Thyroid gland (tissue), 4 donors: Measurements from ENCODE around the gene SLC25A45. TPM values are rescaled to one million over a fixed set of nuclear protein-coding genes. Genes with fewer than 3 reads are reported as not detected.
A peak's percentile ranks its signal among the peaks of the same experiment; 100 is the strongest.

Source experiments
- DNase-seq, 2 donors: peaks; one replicate each; pipeline ENCODE4 v3.0.0-alpha.2; 2019
- H3K27ac ChIP-seq, 3 donors: fragments of 200-600 bp; sonication (generic); 1 replicate in 2 of 3; 2 replicates in 1 of 3; pipeline ENCODE4 v1.5.1; 2016 to 2019; ENCODE audit warnings: mild to moderate bottlenecking in 1 of 3, moderate library complexity in 1 of 3
- H3K27me3 ChIP-seq: fragments of 200-600 bp; sonication (generic); one replicate; pipeline ENCODE4 v1.5.1; 2019
- H3K36me3 ChIP-seq, 2 donors: fragments of 200-600 bp; sonication (generic); one replicate each; pipeline ENCODE4 v1.5.1; 2016 to 2019
- H3K4me1 ChIP-seq, 2 donors: fragments of 200-600 bp; sonication (generic); one replicate each; pipeline ENCODE4 v1.5.1; 2017 to 2019
- H3K4me3 ChIP-seq, 3 donors: fragments of 200-600 bp; sonication (generic); replicated peaks in 1 of 3; 1 replicate in 2 of 3; 2 replicates in 1 of 3; pipeline ENCODE4 v1.5.1; 2016; ENCODE audit warnings: mild to moderate bottlenecking in 1 of 3
- H3K9me3 ChIP-seq: fragments of 200-600 bp; sonication (generic); one replicate; pipeline ENCODE4 v1.5.1; 2017
- CTCF ChIP-seq, 6 experiments: fragments of 200-600 bp in 3 of 6; fragments of 450-650 bp in 3 of 6; sonication (generic) in 3 of 6; IDR thresholded peaks; one replicate each; pipeline ENCODE4 v1.5.1; 2016 to 2019; ENCODE audit warnings: antibody characterized with exemption in 6 of 6, mild to moderate bottlenecking in 2 of 6, inconsistent platforms in 1 of 6, moderate library complexity in 1 of 6
- POLR2A ChIP-seq, 2 donors: fragments of 450-650 bp; IDR thresholded peaks; one replicate each; pipeline ENCODE4 v1.6.1; 2017; ENCODE audit warnings: antibody characterized with exemption in 2 of 2, mild to moderate bottlenecking in 2 of 2, moderate library complexity in 1 of 2
- WGBS, 2 donors: methylation state at CpG; one replicate each; pipeline ENCODE4 v1.1.5; 2017; 5-methylcytosine and 5-hydroxymethylcytosine counted together
- intact Hi-C: fragments of 100-400 bp; cut with DNase I; formaldehyde crosslinking; loops from one replicate; pipeline ENCODE4 v1.15.1; 2023
- total RNA-seq, 4 donors: library from RNA; depleted of rRNA; stranded (reverse); fragments of >200 nt; gene quantifications; one replicate each; pipeline ENCODE4 v1.2.3, GENCODE V29; 2016

Gene SLC25A45
- total RNA-seq, 4 donors from 2014 or later: 13.0 to 28.0 (median 20.9) TPM

GRCh38 chr11:65353900-65354264 lies 28.6 kb downstream of the SLC25A45 start:
- WGBS, 2 donors: 23 to 24% methylated on average over 16 of the region's 16 CpGs
- Histone ChIP-seq H3K36me3 (peaks cover 26 to 36% of the 10 kb centered on the region in 2 donors), H3K27ac (no peak overlapping the region), H3K4me1 (peaks cover 12 to 19% of the 10 kb centered on the region in 2 donors), H3K9me3 (no peaks in the 10 kb centered on the region), H3K27me3 (no peaks in the 10 kb centered on the region), H3K4me3 (peak overlapping the region in 1 of 3 donors; percentile 82)
- peak in 1 of 2 donors; percentile 21 for DNase-seq
- intact Hi-C loops: no loop called here
- no peak for TF ChIP-seq POLR2A (IDR thresholded peaks at IDR 0.05)
- TF ChIP-seq CTCF (IDR thresholded peaks at IDR 0.05): no peak

- intact Hi-C loops: no loop called here
- no peak overlapping the region for H3K4me3 ChIP-seq
- no peaks in the 10 kb centered on the region for H3K9me3 ChIP-seq
- H3K27me3 ChIP-seq: no peaks in the 10 kb centered on the region
- no peak for DNase-seq
- peaks cover 12 to 19% of the 10 kb centered on the region in 2 donors for H3K4me1 ChIP-seq
- TF ChIP-seq CTCF (IDR thresholded peaks at IDR 0.05) (no peak), POLR2A (IDR thresholded peaks at IDR 0.05) (no peak)
- H3K36me3 ChIP-seq: peaks cover 31 to 41% of the 10 kb centered on the region in 2 donors
- 89% methylated on average over 7 of the region's 7 CpGs for WGBS, 2 donors
- H3K27ac ChIP-seq: no peak overlapping the region
Measured at GRCh38 chr11:65353376-65353775, 29.1 kb downstream of the SLC25A45 start.

GRCh38 chr11:65352783-65353182 lies 29.7 kb downstream of the SLC25A45 start:
- no peak for DNase-seq
- Histone ChIP-seq H3K9me3 (no peaks in the 10 kb centered on the region), H3K36me3 (peaks cover 36 to 47% of the 10 kb centered on the region in 2 donors), H3K4me3 (no peak overlapping the region), H3K27ac (no peak overlapping the region), H3K27me3 (no peaks in the 10 kb centered on the region), H3K4me1 (peaks cover 12 to 19% of the 10 kb centered on the region in 2 donors)
- TF ChIP-seq CTCF (IDR thresholded peaks at IDR 0.05) (peak in 2 of 6 experiments; percentile 10 to 17), POLR2A (IDR thresholded peaks at IDR 0.05) (no peak)
- intact Hi-C loops: no loop called here
- WGBS, 2 donors: 86 to 89% methylated on average over 3 of the region's 3 CpGs

- peaks cover 12 to 19% of the 10 kb centered on the region in 2 donors for H3K4me1 ChIP-seq
- peaks cover 48 to 59% of the 10 kb centered on the region in 2 donors for H3K36me3 ChIP-seq
- TF ChIP-seq POLR2A (IDR thresholded peaks at IDR 0.05) (no peak), CTCF (IDR thresholded peaks at IDR 0.05) (no peak)
- no peak overlapping the region for H3K4me3 ChIP-seq
- WGBS, 2 donors: 94 to 95% methylated on average over 2 of the region's 2 CpGs
- no peak for DNase-seq
- intact Hi-C loops: no loop called here
- no peak overlapping the region for H3K27ac ChIP-seq
- no peaks in the 10 kb centered on the region for H3K9me3 ChIP-seq
- no peaks in the 10 kb centered on the region for H3K27me3 ChIP-seq
Measured at GRCh38 chr11:65351511-65351910, 30.9 kb downstream of the SLC25A45 start.

- no peak for TF ChIP-seq CTCF (IDR thresholded peaks at IDR 0.05)
- no peak overlapping the region for H3K27ac ChIP-seq
- intact Hi-C loops: no loop called here
- no peak for DNase-seq
- WGBS, 2 donors: 95 to 99% methylated on average over 3 of the region's 3 CpGs
- H3K27me3 ChIP-seq: no peaks in the 10 kb centered on the region
- peaks cover 62 to 67% of the 10 kb centered on the region in 2 donors for H3K36me3 ChIP-seq
- H3K9me3 ChIP-seq: no peaks in the 10 kb centered on the region
- H3K4me3 ChIP-seq: no peak overlapping the region
- no peaks in the 10 kb centered on the region for H3K4me1 ChIP-seq
Measured at GRCh38 chr11:65341856-65342255, 40.6 kb downstream of the SLC25A45 start.
